GM10248 (cell line): Measurements from ENCODE around the gene CSN2.
"Not testable (repeated sequence)": the region's sequence is repeated elsewhere in the genome, so short reads cannot be mapped to it uniquely, and the experiment has no call there.

Experiments
- CTCF ChIA-PET: fragments of 300-600 bp; sonication (Branson Sonifier 250); formaldehyde crosslinking; extraction: SDS; loops from one replicate; lab custom pipeline; 2021; ENCODE audit warnings: antibody characterized with exemption; lab: Yijun Ruan, JAX
- POLR2A ChIA-PET: fragments of 350-650 bp; sonication (Branson Sonifier 250); formaldehyde crosslinking; extraction: SDS; loops from one replicate; lab custom pipeline; 2020; ENCODE audit warnings: antibody characterized with exemption; lab: Yijun Ruan, JAX
- DNase-seq: peaks from one replicate; pipeline ENCODE4 v3.0.0; 2012; ENCODE audit errors: extremely low spot score
- TF ChIP-seq, protein P1 (sequence below): IDR thresholded peaks from 2 replicates; pipeline ENCODE4 v1.5.1; 2012; ENCODE audit warnings: mild to moderate bottlenecking, low read depth; ENCODE audit errors: extremely low read depth, missing control alignments, control extremely low read depth

CSN2 gene

GRCh38 chr4:69957209-69957608 lies 8.3 kb downstream of the CSN2 start:
- CTCF ChIA-PET, result no interaction called here
- no peak for DNase-seq
- POLR2A ChIA-PET, result no interaction called here
- TF ChIP-seq, protein P1, sequence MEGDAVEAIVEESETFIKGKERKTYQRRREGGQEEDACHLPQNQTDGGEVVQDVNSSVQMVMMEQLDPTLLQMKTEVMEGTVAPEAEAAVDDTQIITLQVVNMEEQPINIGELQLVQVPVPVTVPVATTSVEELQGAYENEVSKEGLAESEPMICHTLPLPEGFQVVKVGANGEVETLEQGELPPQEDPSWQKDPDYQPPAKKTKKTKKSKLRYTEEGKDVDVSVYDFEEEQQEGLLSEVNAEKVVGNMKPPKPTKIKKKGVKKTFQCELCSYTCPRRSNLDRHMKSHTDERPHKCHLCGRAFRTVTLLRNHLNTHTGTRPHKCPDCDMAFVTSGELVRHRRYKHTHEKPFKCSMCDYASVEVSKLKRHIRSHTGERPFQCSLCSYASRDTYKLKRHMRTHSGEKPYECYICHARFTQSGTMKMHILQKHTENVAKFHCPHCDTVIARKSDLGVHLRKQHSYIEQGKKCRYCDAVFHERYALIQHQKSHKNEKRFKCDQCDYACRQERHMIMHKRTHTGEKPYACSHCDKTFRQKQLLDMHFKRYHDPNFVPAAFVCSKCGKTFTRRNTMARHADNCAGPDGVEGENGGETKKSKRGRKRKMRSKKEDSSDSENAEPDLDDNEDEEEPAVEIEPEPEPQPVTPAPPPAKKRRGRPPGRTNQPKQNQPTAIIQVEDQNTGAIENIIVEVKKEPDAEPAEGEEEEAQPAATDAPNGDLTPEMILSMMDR, result no peak

DNA sequence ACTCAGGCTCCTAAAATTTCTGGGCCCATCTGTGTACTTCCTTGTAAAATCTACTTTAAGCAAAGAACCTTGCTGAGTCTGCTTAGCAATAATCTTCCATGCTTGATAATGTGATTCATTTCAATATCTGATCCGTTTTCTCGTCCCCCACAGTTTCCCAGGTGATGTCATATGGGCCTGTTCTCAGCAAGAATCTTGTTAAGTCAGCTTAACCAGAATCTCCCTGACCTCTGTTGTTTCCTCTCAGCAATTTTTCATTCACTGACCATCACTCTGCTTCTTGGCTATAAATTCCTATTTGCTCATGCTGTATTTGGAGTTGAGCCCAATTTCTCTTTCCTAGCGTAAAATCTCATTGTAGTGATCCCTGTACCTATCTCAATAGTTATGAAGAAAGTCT lies 13.9 kb downstream of the CSN2 start:
- CTCF ChIA-PET, result interaction anchor here (1.3 kb wide), 1 partner anchor 58 kb away, joined by 4 read pairs; no protein-coding TSS in a partner anchor
- no peak for DNase-seq
- TF ChIP-seq, protein P1, result no peak
- POLR2A ChIA-PET, result no interaction called here

DNA sequence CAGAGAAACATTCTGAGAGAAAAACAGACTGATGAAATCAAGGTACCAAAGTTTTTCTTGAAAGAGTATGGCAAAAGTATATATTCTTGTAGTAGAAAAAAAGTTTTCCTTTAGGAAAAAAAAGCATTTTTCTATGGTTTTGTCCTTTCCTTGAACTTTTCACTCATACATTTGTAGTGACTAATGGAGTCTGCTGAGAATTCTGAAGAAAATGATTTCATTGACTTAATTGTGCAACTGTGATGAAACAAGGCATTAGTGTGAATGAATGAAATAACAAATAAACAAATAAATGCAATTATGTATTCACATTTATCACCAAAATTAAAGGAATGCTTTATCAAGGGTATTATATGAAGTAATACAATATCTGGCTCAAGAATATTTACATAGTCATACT lies 29.0 kb downstream of the CSN2 start:
- TF ChIP-seq, protein P1, result no peak
- ChIA-PET CTCF (no interaction called here), POLR2A (no interaction called here)
- no peak for DNase-seq

GRCh38 chr4:69934150-69934549 lies 31.4 kb downstream of the CSN2 start:
- CTCF ChIA-PET, result no interaction called here
- no peak for DNase-seq
- POLR2A ChIA-PET, result no interaction called here
- TF ChIP-seq, protein P1, result no peak

GRCh38 chr4:69930768-69931167 lies 34.8 kb downstream of the CSN2 start, which contains the start of gene CSN1S1:
CSN1S1 (plus strand) TSS chr4:69931068; CDS start chr4:69932556, 1,488 bp downstream.
- ChIA-PET POLR2A (no interaction called here), CTCF (no interaction called here)
- TF ChIP-seq, protein P1, result no peak

GRCh38 chr4:69923782-69924410 lies 41.6 kb downstream of the CSN2 start:
- POLR2A ChIA-PET, DNase-seq, CTCF ChIA-PET: not testable (repeated sequence)

More at GRCh38 chr4:69930768-69931167, 34.8 kb downstream of the CSN2 start, which contains the start of gene CSN1S1:
- no peak for DNase-seq

- TF ChIP-seq, protein P1, result no peak
- DNase-seq, result no peak
- CTCF ChIA-PET, result no interaction called here
- POLR2A ChIA-PET, result no interaction called here
These were observed 44.7 kb downstream of the CSN2 start for GRCh38 chr4:69920874-69921273.
